Liver (tissue), 9 donors: ENCODE measurements around the gene NOTO. TPM values are rescaled to one million over a fixed set of nuclear protein-coding genes. Genes with fewer than 3 reads are reported as not detected.

Experiments used
- DNase-seq: peaks from one replicate; pipeline ENCODE4 v3.0.0-alpha.2; 2017; ENCODE audit warnings: low spot score
- H3K27ac ChIP-seq, 2 donors: one replicate each; pipeline ENCODE4 v1.7.0; 2013; ENCODE audit warnings: inconsistent platforms in 2 of 2, low read length in 2 of 2, control low read depth in 1 of 2, low read depth in 1 of 2, mild to moderate bottlenecking in 1 of 2
- H3K27me3 ChIP-seq, 4 donors: one replicate each; pipeline versions ENCODE4 v1.6.1 to v1.7.0; 2013; ENCODE audit warnings: low read length in 3 of 4, inconsistent platforms in 1 of 4, mild to moderate bottlenecking in 1 of 4, moderate library complexity in 1 of 4; ENCODE audit not compliant: control insufficient read depth in 4 of 4, insufficient read depth in 4 of 4
- H3K36me3 ChIP-seq, 4 donors: one replicate each; pipeline versions ENCODE4 v1.6.1 to v1.7.0; 2013; ENCODE audit warnings: low read length in 3 of 4, mild to moderate bottlenecking in 3 of 4, low read depth in 1 of 4, moderate library complexity in 1 of 4; ENCODE audit not compliant: control insufficient read depth in 4 of 4, insufficient read depth in 3 of 4
- H3K4me1 ChIP-seq, 4 donors: one replicate each; pipeline versions ENCODE4 v1.6.1 to v1.7.0; 2013; ENCODE audit warnings: low read length in 3 of 4, mild to moderate bottlenecking in 3 of 4, moderate library complexity in 1 of 4; ENCODE audit not compliant: control insufficient read depth in 4 of 4, insufficient read depth in 4 of 4
- H3K4me3 ChIP-seq, 3 donors: one replicate each; pipeline versions ENCODE4 v1.6.1 to v1.7.0; 2013; ENCODE audit warnings: low read length in 3 of 3, control low read depth in 1 of 3, low read depth in 1 of 3, mild to moderate bottlenecking in 1 of 3
- H3K9ac ChIP-seq, 2 donors: one replicate each; pipeline ENCODE4 v1.7.0; 2013; ENCODE audit warnings: low read length in 2 of 2, mild to moderate bottlenecking in 2 of 2, moderate library complexity in 2 of 2, control low read depth in 1 of 2, low read depth in 1 of 2
- H3K9me3 ChIP-seq, 4 donors: one replicate each; pipeline versions ENCODE4 v1.6.1 to v1.7.0; 2013; ENCODE audit warnings: low read length in 3 of 4; ENCODE audit not compliant: control insufficient read depth in 4 of 4
- EGR1 ChIP-seq, 2 donors: IDR thresholded peaks; 2 replicates each; pipeline ENCODE4 v1.6.1; 2016 to 2018; ENCODE audit warnings: antibody characterized with exemption in 2 of 2, low read depth in 2 of 2
- FOXA1 ChIP-seq: IDR thresholded peaks from 2 replicates; pipeline ENCODE4 v1.6.1; 2016; ENCODE audit warnings: antibody characterized with exemption
- FOXA2 ChIP-seq: IDR thresholded peaks from 2 replicates; pipeline ENCODE4 v1.6.1; 2016; ENCODE audit warnings: antibody characterized with exemption
- GABPA ChIP-seq, 2 donors: IDR thresholded peaks in 1 of 2; conservative IDR thresholded peaks in 1 of 2; 2 replicates each; pipeline ENCODE4 v1.6.1; 2016; ENCODE audit warnings: antibody characterized with exemption in 2 of 2, mild to moderate bottlenecking in 1 of 2, moderate library complexity in 1 of 2
- HNF4A ChIP-seq, 2 donors: conservative IDR thresholded peaks; 2 replicates each; pipeline ENCODE4 v1.6.1; 2016; ENCODE audit warnings: antibody characterized with exemption in 2 of 2, mild to moderate bottlenecking in 2 of 2
- HNF4G ChIP-seq: IDR thresholded peaks from 2 replicates; pipeline ENCODE4 v1.6.1; 2016; ENCODE audit warnings: antibody characterized with exemption
- JUND ChIP-seq, 2 donors: IDR thresholded peaks; 2 replicates each; pipeline ENCODE4 v1.6.1; 2016; ENCODE audit warnings: antibody characterized with exemption in 2 of 2
- NR2F2 ChIP-seq: IDR thresholded peaks from 2 replicates; pipeline ENCODE4 v1.6.1; 2016; ENCODE audit warnings: antibody characterized with exemption
- RAD21 ChIP-seq, 2 donors: IDR thresholded peaks; 2 replicates each; pipeline ENCODE4 v1.6.1; 2016; ENCODE audit warnings: antibody characterized with exemption in 2 of 2, mild to moderate bottlenecking in 2 of 2
- RXRA ChIP-seq, 2 donors: IDR thresholded peaks; 2 replicates each; pipeline ENCODE4 v1.6.1; 2017 to 2018; ENCODE audit warnings: antibody characterized with exemption in 2 of 2, mild to moderate bottlenecking in 1 of 2
- SP1 ChIP-seq: IDR thresholded peaks from 2 replicates; pipeline ENCODE4 v1.6.1; 2018; ENCODE audit warnings: antibody characterized with exemption, mild to moderate bottlenecking
- TAF1 ChIP-seq: conservative IDR thresholded peaks from 2 replicates; pipeline ENCODE4 v1.6.1; 2016; ENCODE audit warnings: antibody characterized with exemption, mild to moderate bottlenecking
- YY1 ChIP-seq: IDR thresholded peaks from 2 replicates; pipeline ENCODE4 v1.6.1; 2016; ENCODE audit warnings: antibody characterized with exemption, mild to moderate bottlenecking
- WGBS: extraction: QIAGEN DNeasy Blood & Tissue Kit; methylation state at CpG from one replicate; pipeline ENCODE4 v1.1.7; 2013; 5-methylcytosine and 5-hydroxymethylcytosine counted together
- polyA plus RNA-seq, 2 donors: library from polyadenylated mRNA; stranded (reverse) in 1 of 2; unstranded in 1 of 2; fragments of 200-250 nt in 1 of 2; fragments of >200 nt in 1 of 2; fragmentation: Nextera tagmentation in 1 of 2; extraction: Ambion mirVana in 1 of 2; gene quantifications; one replicate each; pipeline versions ENCODE4 v1.2.1 to v1.2.3, GENCODE V29; 2013 to 2015
- total RNA-seq, 2 donors: library from RNA; depleted of rRNA; stranded (reverse); fragments of >200 nt; gene quantifications; one replicate each; pipeline ENCODE4 v1.2.3, GENCODE V29; 2014
- TF ChIP-seq, protein P1 (sequence below): IDR thresholded peaks from 2 replicates; pipeline ENCODE4 v1.6.1; 2016; ENCODE audit warnings: antibody characterized with exemption
- TF ChIP-seq, protein P2 (sequence below): fragments of 150-350 bp; IDR thresholded peaks from 2 replicates; pipeline ENCODE4 v1.5.1; 2017; ENCODE audit warnings: improper control_type of control experiment, low read depth, low read length; ENCODE audit not compliant: missing input control
- TF ChIP-seq, protein P3 (sequence below): IDR thresholded peaks from 2 replicates; pipeline ENCODE4 v1.6.1; 2016; ENCODE audit warnings: antibody characterized with exemption, mild to moderate bottlenecking
- TF ChIP-seq, protein P4 (sequence below): IDR thresholded peaks from 2 replicates; pipeline ENCODE4 v1.6.1; 2016; ENCODE audit warnings: antibody characterized with exemption
- TF ChIP-seq, protein P5 (sequence below): IDR thresholded peaks from 2 replicates; pipeline ENCODE4 v1.6.1; 2016; ENCODE audit warnings: antibody characterized with exemption
- donor health status: healthy.
- donor health status: healthy.
- donor health status: healthy.
- donor health status: healthy.
- donor health status: healthy.

Gene NOTO
- total and polyA plus RNA-seq, 4 donors = not detected

DNA sequence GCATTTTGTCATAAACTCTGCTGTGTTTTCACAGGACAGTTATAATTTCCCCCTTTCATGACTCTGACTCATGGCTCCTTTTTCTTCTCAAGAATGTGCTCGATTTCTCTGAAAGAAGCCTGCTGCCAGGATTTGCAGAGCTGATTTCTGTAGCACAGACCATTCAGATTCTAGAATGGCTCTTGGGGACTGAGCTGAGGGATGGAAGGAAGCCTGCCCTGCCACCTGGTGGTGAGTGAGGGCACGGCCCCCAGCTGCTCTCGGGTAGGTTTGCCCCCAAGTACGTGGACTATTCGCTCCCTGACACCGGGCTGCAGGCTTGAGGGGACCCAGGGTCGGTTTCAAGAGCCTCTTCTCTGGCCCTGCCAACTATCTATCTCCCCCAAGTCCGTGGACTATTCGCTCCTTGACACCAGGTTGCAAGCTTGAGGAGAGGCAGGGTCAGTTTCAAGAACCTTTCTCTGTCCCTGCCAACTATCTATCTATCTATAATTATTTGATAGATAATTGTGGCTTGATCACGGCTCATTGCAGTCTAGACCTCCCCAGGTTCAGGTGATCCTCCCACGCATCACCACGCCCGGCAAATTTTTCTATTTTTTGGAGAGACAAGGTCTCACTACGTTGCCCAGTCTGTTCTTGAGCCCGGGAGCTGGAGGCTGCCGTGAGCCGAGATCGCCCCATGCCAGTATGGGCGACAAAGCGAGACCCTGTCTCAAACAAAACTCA is 10.2 kb downstream of the NOTO start:
- peaks cover 4 to 23% (median 12%) of the 10 kb centered on the region in 4 donors for H3K4me1 ChIP-seq
- no peak overlapping the region for H3K9ac ChIP-seq
- no peaks in the 10 kb centered on the region for H3K27me3 ChIP-seq
- peak; percentile 77 for DNase-seq
- TF ChIP-seq NR2F2 (no peak), HNF4A (conservative IDR thresholded peaks at IDR 0.05) (peak in 1 of 2 donors; percentile 48), EGR1 (IDR thresholded peaks at IDR 0.05; ENCODE audit: low read depth in 2 of 2) (no peak), RXRA (IDR thresholded peaks at IDR 0.05) (no peak), RAD21 (IDR thresholded peaks at IDR 0.05) (peak; percentile 72 to 81), TAF1 (no peak), SP1 (no peak)
- TF ChIP-seq, protein P1, sequence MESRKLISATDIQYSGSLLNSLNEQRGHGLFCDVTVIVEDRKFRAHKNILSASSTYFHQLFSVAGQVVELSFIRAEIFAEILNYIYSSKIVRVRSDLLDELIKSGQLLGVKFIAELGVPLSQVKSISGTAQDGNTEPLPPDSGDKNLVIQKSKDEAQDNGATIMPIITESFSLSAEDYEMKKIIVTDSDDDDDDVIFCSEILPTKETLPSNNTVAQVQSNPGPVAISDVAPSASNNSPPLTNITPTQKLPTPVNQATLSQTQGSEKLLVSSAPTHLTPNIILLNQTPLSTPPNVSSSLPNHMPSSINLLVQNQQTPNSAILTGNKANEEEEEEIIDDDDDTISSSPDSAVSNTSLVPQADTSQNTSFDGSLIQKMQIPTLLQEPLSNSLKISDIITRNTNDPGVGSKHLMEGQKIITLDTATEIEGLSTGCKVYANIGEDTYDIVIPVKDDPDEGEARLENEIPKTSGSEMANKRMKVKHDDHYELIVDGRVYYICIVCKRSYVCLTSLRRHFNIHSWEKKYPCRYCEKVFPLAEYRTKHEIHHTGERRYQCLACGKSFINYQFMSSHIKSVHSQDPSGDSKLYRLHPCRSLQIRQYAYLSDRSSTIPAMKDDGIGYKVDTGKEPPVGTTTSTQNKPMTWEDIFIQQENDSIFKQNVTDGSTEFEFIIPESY = no peak
- TF ChIP-seq, protein P2, sequence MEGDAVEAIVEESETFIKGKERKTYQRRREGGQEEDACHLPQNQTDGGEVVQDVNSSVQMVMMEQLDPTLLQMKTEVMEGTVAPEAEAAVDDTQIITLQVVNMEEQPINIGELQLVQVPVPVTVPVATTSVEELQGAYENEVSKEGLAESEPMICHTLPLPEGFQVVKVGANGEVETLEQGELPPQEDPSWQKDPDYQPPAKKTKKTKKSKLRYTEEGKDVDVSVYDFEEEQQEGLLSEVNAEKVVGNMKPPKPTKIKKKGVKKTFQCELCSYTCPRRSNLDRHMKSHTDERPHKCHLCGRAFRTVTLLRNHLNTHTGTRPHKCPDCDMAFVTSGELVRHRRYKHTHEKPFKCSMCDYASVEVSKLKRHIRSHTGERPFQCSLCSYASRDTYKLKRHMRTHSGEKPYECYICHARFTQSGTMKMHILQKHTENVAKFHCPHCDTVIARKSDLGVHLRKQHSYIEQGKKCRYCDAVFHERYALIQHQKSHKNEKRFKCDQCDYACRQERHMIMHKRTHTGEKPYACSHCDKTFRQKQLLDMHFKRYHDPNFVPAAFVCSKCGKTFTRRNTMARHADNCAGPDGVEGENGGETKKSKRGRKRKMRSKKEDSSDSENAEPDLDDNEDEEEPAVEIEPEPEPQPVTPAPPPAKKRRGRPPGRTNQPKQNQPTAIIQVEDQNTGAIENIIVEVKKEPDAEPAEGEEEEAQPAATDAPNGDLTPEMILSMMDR = peak; percentile 83
- H3K27ac ChIP-seq = no peak overlapping the region
- 56% methylated on average over 20 of the region's 20 CpGs for WGBS
- no peak overlapping the region for H3K4me3 ChIP-seq
- no peaks in the 10 kb centered on the region for H3K9me3 ChIP-seq
- H3K36me3 ChIP-seq = no peaks in the 10 kb centered on the region

DNA sequence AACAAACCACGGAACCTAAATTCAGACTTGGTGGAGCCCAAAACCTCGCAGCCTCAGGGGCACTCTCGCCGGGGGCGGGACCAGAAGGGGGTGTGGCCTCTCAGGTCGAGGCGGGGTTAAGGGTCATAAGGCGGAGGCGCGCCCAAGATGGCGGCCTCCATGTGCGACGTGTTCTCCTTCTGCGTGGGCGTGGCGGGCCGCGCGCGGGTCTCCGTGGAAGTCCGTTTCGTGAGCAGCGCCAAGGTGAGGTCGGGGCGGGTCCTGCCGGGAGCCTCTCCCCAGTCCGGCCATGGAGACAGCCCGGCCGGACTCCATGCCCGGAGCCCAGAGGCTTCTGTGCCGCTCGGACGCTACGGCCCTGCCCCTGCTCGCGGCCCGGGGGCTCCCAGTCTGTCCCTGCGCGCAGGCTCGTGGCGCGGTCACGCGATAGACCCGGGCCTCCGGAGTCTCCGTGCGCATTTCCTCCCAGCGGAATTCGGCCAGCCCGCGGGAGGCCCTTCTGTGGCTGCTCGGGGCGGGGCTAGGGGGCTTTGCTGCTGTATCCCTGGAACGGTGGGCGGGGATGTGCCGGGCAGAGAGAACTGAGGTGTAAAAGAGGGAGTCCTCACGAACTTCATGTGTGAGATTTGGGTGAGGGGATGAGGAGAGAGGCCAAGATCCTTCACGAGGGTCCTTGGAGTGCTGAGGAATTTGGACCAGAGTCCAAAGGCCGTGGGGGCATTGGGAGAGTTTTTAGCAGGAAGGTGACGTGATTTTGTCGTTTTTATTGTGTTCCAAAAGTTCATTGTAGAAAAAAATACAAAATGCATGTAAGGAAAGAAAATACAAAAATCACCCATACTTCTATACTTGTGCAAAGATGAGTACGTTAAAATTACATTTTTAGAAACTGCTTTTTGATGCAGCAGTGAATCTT is 12.0 kb downstream of the NOTO start, which contains the start of gene SMYD5:
Gene SMYD5 (plus strand): TSS at position 126 of the 916 bp plus-strand sequence. CDS start 22 bp downstream, at position 148.
- WGBS = under 1% methylated on average over 64 of the region's 64 CpGs
- H3K27ac ChIP-seq = peak within 1 kb of the TSS; percentile 66 to 69
- peak within 1 kb of the TSS; percentile 59 to 89 (median 83) for H3K4me3 ChIP-seq
- peak; percentile 91 for DNase-seq
- no peaks in the 10 kb centered on the region for H3K9me3 ChIP-seq
- H3K9ac ChIP-seq = peak within 1 kb of the TSS; percentile 57 to 76
- peaks cover 4 to 23% (median 12%) of the 10 kb centered on the region in 4 donors for H3K4me1 ChIP-seq
- H3K36me3 ChIP-seq = peaks cover 0 to 3% (median 0%) of the 10 kb centered on the region in 4 donors
- no peaks in the 10 kb centered on the region for H3K27me3 ChIP-seq
- TF ChIP-seq TAF1 (no peak), FOXA1 (no peak), JUND (IDR thresholded peaks at IDR 0.05) (no peak), EGR1 (IDR thresholded peaks at IDR 0.05; ENCODE audit: low read depth in 2 of 2) (peak; percentile 86 to 90), RXRA (IDR thresholded peaks at IDR 0.05) (peak; percentile 43 to 64), HNF4G (peak; percentile 57), YY1 (peak; percentile 99), HNF4A (conservative IDR thresholded peaks at IDR 0.05) (peak; percentile 77 to 88), GABPA (IDR thresholded peaks at IDR 0.05 in 1 of 2, conservative IDR thresholded peaks at IDR 0.05 in 1 of 2) (peak in 1 of 2 donors; percentile 32), SP1 (peak; percentile 4), RAD21 (IDR thresholded peaks at IDR 0.05) (no peak), FOXA2 (no peak), NR2F2 (peak; percentile 85)
- TF ChIP-seq, protein P3, sequence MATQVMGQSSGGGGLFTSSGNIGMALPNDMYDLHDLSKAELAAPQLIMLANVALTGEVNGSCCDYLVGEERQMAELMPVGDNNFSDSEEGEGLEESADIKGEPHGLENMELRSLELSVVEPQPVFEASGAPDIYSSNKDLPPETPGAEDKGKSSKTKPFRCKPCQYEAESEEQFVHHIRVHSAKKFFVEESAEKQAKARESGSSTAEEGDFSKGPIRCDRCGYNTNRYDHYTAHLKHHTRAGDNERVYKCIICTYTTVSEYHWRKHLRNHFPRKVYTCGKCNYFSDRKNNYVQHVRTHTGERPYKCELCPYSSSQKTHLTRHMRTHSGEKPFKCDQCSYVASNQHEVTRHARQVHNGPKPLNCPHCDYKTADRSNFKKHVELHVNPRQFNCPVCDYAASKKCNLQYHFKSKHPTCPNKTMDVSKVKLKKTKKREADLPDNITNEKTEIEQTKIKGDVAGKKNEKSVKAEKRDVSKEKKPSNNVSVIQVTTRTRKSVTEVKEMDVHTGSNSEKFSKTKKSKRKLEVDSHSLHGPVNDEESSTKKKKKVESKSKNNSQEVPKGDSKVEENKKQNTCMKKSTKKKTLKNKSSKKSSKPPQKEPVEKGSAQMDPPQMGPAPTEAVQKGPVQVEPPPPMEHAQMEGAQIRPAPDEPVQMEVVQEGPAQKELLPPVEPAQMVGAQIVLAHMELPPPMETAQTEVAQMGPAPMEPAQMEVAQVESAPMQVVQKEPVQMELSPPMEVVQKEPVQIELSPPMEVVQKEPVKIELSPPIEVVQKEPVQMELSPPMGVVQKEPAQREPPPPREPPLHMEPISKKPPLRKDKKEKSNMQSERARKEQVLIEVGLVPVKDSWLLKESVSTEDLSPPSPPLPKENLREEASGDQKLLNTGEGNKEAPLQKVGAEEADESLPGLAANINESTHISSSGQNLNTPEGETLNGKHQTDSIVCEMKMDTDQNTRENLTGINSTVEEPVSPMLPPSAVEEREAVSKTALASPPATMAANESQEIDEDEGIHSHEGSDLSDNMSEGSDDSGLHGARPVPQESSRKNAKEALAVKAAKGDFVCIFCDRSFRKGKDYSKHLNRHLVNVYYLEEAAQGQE = no peak
- TF ChIP-seq, protein P4, sequence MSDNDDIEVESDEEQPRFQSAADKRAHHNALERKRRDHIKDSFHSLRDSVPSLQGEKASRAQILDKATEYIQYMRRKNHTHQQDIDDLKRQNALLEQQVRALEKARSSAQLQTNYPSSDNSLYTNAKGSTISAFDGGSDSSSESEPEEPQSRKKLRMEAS = peak; percentile 84
- TF ChIP-seq, protein P5, sequence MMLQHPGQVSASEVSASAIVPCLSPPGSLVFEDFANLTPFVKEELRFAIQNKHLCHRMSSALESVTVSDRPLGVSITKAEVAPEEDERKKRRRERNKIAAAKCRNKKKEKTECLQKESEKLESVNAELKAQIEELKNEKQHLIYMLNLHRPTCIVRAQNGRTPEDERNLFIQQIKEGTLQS = no peak
- TF ChIP-seq, protein P2 = no peak
